Esophagus squamous epithelium (tissue), 5 donors: Measurements from ENCODE around the gene NUTF2. TPM values are rescaled to one million over a fixed set of nuclear protein-coding genes. Genes with fewer than 3 reads are reported as not detected.

Source experiments
- DNase-seq: peaks from one replicate; lab custom pipeline; 2025; lab: John Stamatoyannopoulos, UW
- H3K27ac ChIP-seq, 4 donors: fragments of 200-600 bp; sonication (generic); one replicate each; pipeline ENCODE4 v1.5.1; 2016 to 2019; ENCODE audit warnings: mild to moderate bottlenecking in 1 of 4
- H3K27me3 ChIP-seq, 4 donors: fragments of 200-600 bp; sonication (generic); 1 replicate in 3 of 4; 2 replicates in 1 of 4; pipeline versions ENCODE4 v1.5.1 to v1.6.0; 2017 to 2021; ENCODE audit warnings: antibody characterized with exemption in 1 of 4
- H3K36me3 ChIP-seq, 3 donors: fragments of 200-600 bp; sonication (generic); one replicate each; pipeline ENCODE4 v1.5.1; 2016 to 2019
- H3K4me1 ChIP-seq, 3 donors: fragments of 200-600 bp; sonication (generic); one replicate each; pipeline ENCODE4 v1.5.1; 2017 to 2019
- H3K4me3 ChIP-seq, 4 donors: fragments of 200-600 bp; sonication (generic); 1 replicate in 3 of 4; 2 replicates in 1 of 4; pipeline ENCODE4 v1.5.1; 2016 to 2019; ENCODE audit warnings: mild to moderate bottlenecking in 2 of 4, moderate library complexity in 1 of 4
- H3K9me3 ChIP-seq, 3 donors: fragments of 200-600 bp; sonication (generic); one replicate each; pipeline ENCODE4 v1.5.1; 2016 to 2019
- CTCF ChIP-seq, 6 experiments: fragments of 450-650 bp in 4 of 6; fragments of 200-600 bp in 2 of 6; sonication (generic) in 2 of 6; IDR thresholded peaks; one replicate each; pipeline ENCODE4 v1.5.1; 2016 to 2019; ENCODE audit warnings: antibody characterized with exemption in 6 of 6, mild to moderate bottlenecking in 4 of 6, moderate library complexity in 4 of 6
- POLR2A ChIP-seq, 4 donors: fragments of 450-650 bp; IDR thresholded peaks; one replicate each; pipeline ENCODE4 v1.6.1; 2017; ENCODE audit warnings: antibody characterized with exemption in 4 of 4, mild to moderate bottlenecking in 4 of 4, moderate library complexity in 3 of 4
- WGBS, 2 donors: methylation state at CpG; one replicate each; pipeline ENCODE4 v1.1.5; 2018; 5-methylcytosine and 5-hydroxymethylcytosine counted together
- intact Hi-C: fragments of 100-400 bp; cut with DNase I; formaldehyde crosslinking; loops from one replicate; pipeline ENCODE4 v1.15.0; 2022
- total RNA-seq, 4 donors: library from RNA; depleted of rRNA; stranded (reverse); fragments of >200 nt; gene quantifications; one replicate each; pipeline ENCODE4 v1.1.0, GENCODE V29; 2016
- donor health status: DM: yes; HTN: yes; CAD: no.

The NUTF2 gene
- total RNA-seq, 4 donors from 2014 or later, result 41.4 to 85.1 (median 63.7) TPM

- DNase-seq, result no peak
Measured at GRCh38 chr16:67842509-67843342, 4.0 kb upstream of the NUTF2 start.

GRCh38 chr16:67843343-67843765 lies 3.4 kb upstream of the NUTF2 start:
- H3K4me1 ChIP-seq, result peaks cover 40 to 60% (median 41%) of the 10 kb centered on the region in 3 donors
- peak overlapping the region; percentile 99 to 100 (median 100) for H3K27ac ChIP-seq
- no peaks in the 10 kb centered on the region for H3K9me3 ChIP-seq
- no peak for TF ChIP-seq POLR2A (IDR thresholded peaks at IDR 0.05)
- TF ChIP-seq CTCF (IDR thresholded peaks at IDR 0.05), result no peak
- WGBS, 2 donors, result 18% methylated on average over 2 of the region's 11 CpGs; no CpG with 5 or more reads in 1 of the 2 donors
- no peak for DNase-seq
- H3K27me3 ChIP-seq, result no peaks in the 10 kb centered on the region
- H3K36me3 ChIP-seq, result no peaks in the 10 kb centered on the region
- H3K4me3 ChIP-seq, result peak overlapping the region; percentile 76 to 86 (median 82)
- intact Hi-C loops, result no loop called here

More at GRCh38 chr16:67842509-67843342, 4.0 kb upstream of the NUTF2 start:
- peaks cover 33 to 56% (median 35%) of the 10 kb centered on the region in 3 donors for H3K4me1 ChIP-seq
- TF ChIP-seq CTCF (IDR thresholded peaks at IDR 0.05), result peak in 1 of 6 experiments; percentile 18
- TF ChIP-seq POLR2A (IDR thresholded peaks at IDR 0.05), result no peak
- no peaks in the 10 kb centered on the region for H3K9me3 ChIP-seq
- WGBS, 2 donors, result 0% methylated on average over 4 to 29 of the region's 67 CpGs
- peak overlapping the region; percentile 99 to 100 (median 100) for H3K27ac ChIP-seq
- H3K4me3 ChIP-seq, result peak overlapping the region; percentile 76 to 86 (median 82)
- intact Hi-C loops, result no loop called here
- H3K27me3 ChIP-seq, result no peaks in the 10 kb centered on the region
- no peaks in the 10 kb centered on the region for H3K36me3 ChIP-seq

- H3K4me1 ChIP-seq, result peaks cover 41 to 71% (median 44%) of the 10 kb centered on the region in 3 donors
- 39 to 41% methylated on average over 4 of the region's 4 CpGs for WGBS, 2 donors
- intact Hi-C loops, result no loop called here
- no peaks in the 10 kb centered on the region for H3K9me3 ChIP-seq
- no peaks in the 10 kb centered on the region for H3K27me3 ChIP-seq
- peak overlapping the region in 3 of 4 donors; percentile 1 to 86 (median 84) for H3K4me3 ChIP-seq
- no peak for TF ChIP-seq POLR2A (IDR thresholded peaks at IDR 0.05)
- TF ChIP-seq CTCF (IDR thresholded peaks at IDR 0.05), result peak in 4 of 6 experiments; percentile 11 to 66 (median 46)
- no peaks in the 10 kb centered on the region for H3K36me3 ChIP-seq
- peak overlapping the region; percentile 90 to 100 (median 98) for H3K27ac ChIP-seq
- no peak for DNase-seq
Measured at GRCh38 chr16:67844497-67844896, 2.2 kb upstream of the NUTF2 start.

- intact Hi-C loops, result no loop called here
- H3K4me3 ChIP-seq, result peak overlapping the region in 3 of 4 donors; percentile 86 to 93 (median 89)
- H3K4me1 ChIP-seq, result peaks cover 41 to 76% (median 44%) of the 10 kb centered on the region in 3 donors
- 46 to 55% methylated on average over 3 to 4 of the region's 5 CpGs for WGBS, 2 donors
- peak overlapping the region; percentile 90 to 100 (median 98) for H3K27ac ChIP-seq
- H3K9me3 ChIP-seq, result no peaks in the 10 kb centered on the region
- TF ChIP-seq POLR2A (IDR thresholded peaks at IDR 0.05) (no peak), CTCF (IDR thresholded peaks at IDR 0.05) (no peak)
- H3K27me3 ChIP-seq, result no peaks in the 10 kb centered on the region
- no peak for DNase-seq
- no peaks in the 10 kb centered on the region for H3K36me3 ChIP-seq
Measured at GRCh38 chr16:67845291-67846062, 1.3 kb upstream of the NUTF2 start.
